Ovary (tissue), 9 donors: ENCODE data around the gene SDK1. TPM values are rescaled to one million over a fixed set of nuclear protein-coding genes. Genes with fewer than 3 reads are reported as not detected.
"Not testable (repeated sequence)": the region's sequence is repeated elsewhere in the genome, so short reads cannot be mapped to it uniquely, and the experiment has no call there.

Source experiments
- DNase-seq, 5 donors: peaks; one replicate each; pipeline ENCODE4 v3.0.0-alpha.2; 2019 to 2020
- H3K27ac ChIP-seq, 2 donors: fragments of 200-600 bp; one replicate each; pipeline versions ENCODE4 v1.5.1 to v1.8.0; 2019 to 2022
- H3K27me3 ChIP-seq: fragments of 200-600 bp; one replicate; pipeline ENCODE4 v1.8.0; 2022
- H3K36me3 ChIP-seq: fragments of 200-600 bp; sonication (generic); one replicate; pipeline ENCODE4 v1.5.1; 2019
- H3K4me1 ChIP-seq: one replicate; pipeline ENCODE4 v1.8.1; 2013; ENCODE audit warnings: mild to moderate bottlenecking, moderate library complexity; ENCODE audit not compliant: insufficient read depth
- H3K4me3 ChIP-seq: fragments of 200-600 bp; sonication (generic); one replicate; pipeline ENCODE4 v1.5.1; 2017
- H3K9me3 ChIP-seq, 2 donors: fragments of 200-600 bp in 1 of 2; sonication (generic) in 1 of 2; one replicate each; pipeline versions ENCODE4 v1.5.1 to v1.8.1; 2013 to 2019; ENCODE audit warnings: mild to moderate bottlenecking in 1 of 2, moderate library complexity in 1 of 2
- CTCF ChIP-seq, 3 donors: fragments of 450-650 bp in 2 of 3; fragments of 200-600 bp in 1 of 3; IDR thresholded peaks; one replicate each; pipeline versions ENCODE4 v1.5.1 to v1.8.0; 2016 to 2022; ENCODE audit warnings: antibody characterized with exemption in 3 of 3, mild to moderate bottlenecking in 1 of 3
- EP300 ChIP-seq: sonication (generic); formaldehyde crosslinking; IDR thresholded peaks from one replicate; pipeline ENCODE4 v1.6.1; 2017; ENCODE audit warnings: antibody characterized with exemption
- POLR2A ChIP-seq: fragments of 450-650 bp; IDR thresholded peaks from one replicate; pipeline ENCODE4 v1.6.1; 2017; ENCODE audit warnings: antibody characterized with exemption, mild to moderate bottlenecking, moderate library complexity
- WGBS, 3 donors: extraction: QIAGEN DNeasy Blood & Tissue Kit in 1 of 3; methylation state at CpG; one replicate each; pipeline versions ENCODE4 v1.1.5 to v1.1.7; 2013 to 2017; 5-methylcytosine and 5-hydroxymethylcytosine counted together
- intact Hi-C, 4 donors: fragments of 100-400 bp; cut with DNase I; formaldehyde crosslinking; loops; one replicate each; pipeline versions ENCODE4 v1.11.0 to v1.15.1; 2022 to 2023
- polyA plus RNA-seq, 2 donors: library from polyadenylated mRNA; stranded (reverse); fragments of 200-250 nt in 1 of 2; fragments of 350-450 nt in 1 of 2; fragmentation: Illumina TruSeq in 1 of 2; extraction: RNeasy Lipid Tissue Mini Kit (QIAGEN cat#74804) in 1 of 2; gene quantifications; one replicate each; pipeline ENCODE4 v1.2.3, GENCODE V29; 2013 to 2014
- total RNA-seq, 7 donors: library from RNA; depleted of rRNA in 2 of 7; stranded (reverse); fragments of >200 nt in 2 of 7; fragmentation: NEBNext Ultra II Directional in 3 of 7; extraction: Animal tissue kit (Norgen Biotek cat#: 25700) in 3 of 7; gene quantifications; one replicate each; pipeline versions ENCODE4 v1.1.0 to v1.2.4, GENCODE V29; 2016 to 2023
- donor health status: DM: no; HTN: no; CAD: no; lungs with moderate emphysema.
- donor health status: DM: no; HTN: no; CAD: no.
- donor health status: Bipolar disorder and iron deficiency.
- donor health status: DM: yes; HTN: yes; CAD: no.
- donor health status: DM: no; HTN: no; CAD: no.
- donor health status: DM: yes; HTN: yes; CAD: no.

SDK1 gene
- total and polyA plus RNA-seq, 9 donors = 1.2 to 13.3 (median 4.4) TPM

GRCh38 chr7:3958109-3958483 lies 657.0 kb downstream of the SDK1 start:
- Histone ChIP-seq H3K27me3 (no peaks in the 10 kb centered on the region), H3K27ac (no peak overlapping the region), H3K36me3 (no peaks in the 10 kb centered on the region), H3K4me1 (no peaks in the 10 kb centered on the region), H3K9me3 (no peaks in the 10 kb centered on the region), H3K4me3 (no peak overlapping the region)
- TF ChIP-seq EP300 (no peak), POLR2A (no peak), CTCF (IDR thresholded peaks at IDR 0.05) (no peak)
- intact Hi-C loops = no loop called here
- DNase-seq = no peak
- WGBS, 3 donors = 20 to 47% (median 32%) methylated on average over 5 of the region's 5 CpGs

- no peaks in the 10 kb centered on the region for H3K27me3 ChIP-seq
- no peak overlapping the region for H3K4me3 ChIP-seq
- 95 to 98% (median 95%) methylated on average over 6 of the region's 6 CpGs for WGBS, 3 donors
- H3K4me1 ChIP-seq = no peaks in the 10 kb centered on the region
- DNase-seq = no peak
- intact Hi-C loops = no loop called here
- no peaks in the 10 kb centered on the region for H3K36me3 ChIP-seq
- no peaks in the 10 kb centered on the region for H3K9me3 ChIP-seq
- no peak overlapping the region for H3K27ac ChIP-seq
- TF ChIP-seq CTCF (IDR thresholded peaks at IDR 0.05) = no peak
- TF ChIP-seq EP300 = no peak
- no peak for TF ChIP-seq POLR2A
Observed at GRCh38 chr7:3959364-3959763, 658.3 kb downstream of the SDK1 start.

GRCh38 chr7:3960050-3960763 lies 659.2 kb downstream of the SDK1 start:
- Histone ChIP-seq H3K9me3 (no peaks in the 10 kb centered on the region), H3K27ac (no peak overlapping the region), H3K4me1 (no peaks in the 10 kb centered on the region), H3K36me3 (no peaks in the 10 kb centered on the region), H3K4me3 (no peak overlapping the region), H3K27me3 (no peaks in the 10 kb centered on the region)
- DNase-seq = no peak
- 90 to 96% (median 94%) methylated on average over 10 to 11 of the region's 11 CpGs for WGBS, 3 donors
- TF ChIP-seq EP300 (no peak), POLR2A (no peak), CTCF (IDR thresholded peaks at IDR 0.05) (no peak)
- intact Hi-C loops = no loop called here

- Histone ChIP-seq H3K36me3 (no peaks in the 10 kb centered on the region), H3K9me3 (no peaks in the 10 kb centered on the region), H3K4me1 (no peaks in the 10 kb centered on the region), H3K27ac (no peak overlapping the region), H3K4me3 (no peak overlapping the region), H3K27me3 (no peaks in the 10 kb centered on the region)
- no peak for TF ChIP-seq POLR2A
- intact Hi-C loops = no loop called here
- DNase-seq = no peak
- 76 to 93% (median 91%) methylated on average over 3 of the region's 3 CpGs for WGBS, 3 donors
Observed at GRCh38 chr7:3960942-3961341, 659.9 kb downstream of the SDK1 start.

DNA sequence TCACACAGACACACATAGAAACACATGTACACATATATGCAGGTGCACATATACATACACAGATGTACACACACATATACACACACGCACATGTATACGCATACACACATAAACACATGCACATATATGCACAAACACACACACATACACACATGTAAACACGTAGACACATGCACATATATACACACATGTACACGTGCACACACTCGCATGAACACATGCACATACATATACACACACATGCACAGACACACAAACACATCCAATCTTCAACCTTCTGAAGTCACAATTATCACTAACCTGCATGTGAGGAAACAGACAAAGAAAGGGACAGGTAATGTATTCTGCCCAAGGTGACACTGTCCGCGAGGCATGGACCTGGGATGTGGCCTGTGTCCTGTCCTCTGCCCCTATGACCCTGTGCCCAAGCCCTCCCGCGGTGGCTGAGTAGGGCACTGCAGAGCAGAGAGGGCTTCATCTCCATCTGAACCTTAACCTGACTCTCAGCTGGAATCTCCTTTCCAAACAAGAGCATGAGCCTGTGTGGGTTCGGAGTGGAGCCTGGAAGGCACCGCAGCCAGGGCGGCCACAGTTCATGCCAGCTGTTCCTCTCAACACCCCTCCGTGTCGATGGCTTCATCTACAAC lies 660.9 kb downstream of the SDK1 start:
- Histone ChIP-seq H3K4me1 (no peaks in the 10 kb centered on the region), H3K27ac (no peak overlapping the region), H3K27me3 (no peaks in the 10 kb centered on the region), H3K9me3 (no peaks in the 10 kb centered on the region), H3K36me3 (no peaks in the 10 kb centered on the region), H3K4me3 (no peak overlapping the region)
- TF ChIP-seq EP300 (no peak), CTCF (IDR thresholded peaks at IDR 0.05) (no peak), POLR2A (no peak)
- WGBS, 3 donors = 93 to 96% (median 95%) methylated on average over 14 of the region's 14 CpGs
- intact Hi-C loops = no loop called here
- no peak for DNase-seq

DNA sequence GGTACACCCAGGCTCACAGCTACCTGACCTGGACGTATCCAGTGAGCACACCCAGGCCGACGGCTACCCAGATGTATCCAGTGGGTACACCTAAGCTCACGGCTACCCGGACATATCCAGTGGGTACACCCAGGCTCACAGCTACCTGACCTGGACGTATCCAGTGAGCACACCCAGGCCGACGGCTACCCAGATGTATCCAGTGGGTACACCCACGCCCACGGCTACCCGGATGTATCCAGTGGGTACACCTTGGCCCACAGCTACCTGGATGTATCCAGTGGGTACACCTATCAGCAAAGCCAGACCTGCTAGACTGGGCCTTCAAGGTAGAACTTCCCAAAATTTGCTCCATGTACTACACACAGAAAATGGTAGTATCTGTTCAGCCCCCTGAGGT lies 662.7 kb downstream of the SDK1 start:
- 93 to 97% (median 95%) methylated on average over 11 of the region's 11 CpGs for WGBS, 3 donors
- H3K9me3 ChIP-seq, H3K27me3 ChIP-seq, H3K4me1 ChIP-seq, H3K27ac ChIP-seq, H3K4me3 ChIP-seq, DNase-seq, H3K36me3 ChIP-seq, intact Hi-C loops: not testable (repeated sequence)
